ENCODE measurements around the gene CHTF18.
"Not testable (repeated sequence)": the region's sequence is repeated elsewhere in the genome, so short reads cannot be mapped to it uniquely, and the experiment has no call there.

Gene CHTF18

GRCh38 chr16:808085-808386 lies 19.6 kb downstream of the CHTF18 start:
- DNase-seq (ENCODE audit: low read depth), result no peak

- peak; percentile 16 for DNase-seq (ENCODE audit: low read depth)
Measured at GRCh38 chr16:813204-813915, 24.9 kb downstream of the CHTF18 start.

- no peak for DNase-seq (ENCODE audit: low read depth)
Measured at GRCh38 chr16:813916-814412, 25.5 kb downstream of the CHTF18 start.

GRCh38 chr16:814974-815373 lies 26.6 kb downstream of the CHTF18 start:
- peak; percentile 78 for DNase-seq (ENCODE audit: low read depth)

GRCh38 chr16:815861-816260 lies 27.4 kb downstream of the CHTF18 start:
- no peak for DNase-seq (ENCODE audit: low read depth)

- DNase-seq (ENCODE audit: low read depth), result no peak
Measured at GRCh38 chr16:817001-817906, 28.8 kb downstream of the CHTF18 start.

GRCh38 chr16:818132-818531 lies 29.7 kb downstream of the CHTF18 start:
- no peak for DNase-seq (ENCODE audit: low read depth)

- DNase-seq (ENCODE audit: low read depth), result no peak
Measured at GRCh38 chr16:818592-818991, 30.2 kb downstream of the CHTF18 start.

GRCh38 chr16:819336-820043 lies 31.1 kb downstream of the CHTF18 start:
- DNase-seq (ENCODE audit: low read depth), result no peak

- not testable (repeated sequence) for DNase-seq (ENCODE audit: low read depth)
Measured at GRCh38 chr16:820044-820408, 31.6 kb downstream of the CHTF18 start.

GRCh38 chr16:820748-821147 lies 32.3 kb downstream of the CHTF18 start:
- no peak for DNase-seq (ENCODE audit: low read depth)

GRCh38 chr16:821751-822150 lies 33.3 kb downstream of the CHTF18 start:
- no peak for DNase-seq (ENCODE audit: low read depth)

GRCh38 chr16:822174-822908 lies 33.9 kb downstream of the CHTF18 start:
- DNase-seq (ENCODE audit: low read depth), result no peak

- no peak for DNase-seq (ENCODE audit: low read depth)
Measured at GRCh38 chr16:822909-823297, 34.5 kb downstream of the CHTF18 start.

- DNase-seq (ENCODE audit: low read depth), result no peak
Measured at GRCh38 chr16:824194-824593, 35.8 kb downstream of the CHTF18 start.

- no peak for DNase-seq (ENCODE audit: low read depth)
Measured at GRCh38 chr16:824601-825000, 36.2 kb downstream of the CHTF18 start.

GRCh38 chr16:825341-826061 lies 37.1 kb downstream of the CHTF18 start:
- DNase-seq (ENCODE audit: low read depth), result peak; percentile 31

- DNase-seq (ENCODE audit: low read depth), result no peak
Measured at GRCh38 chr16:827513-827912, 39.1 kb downstream of the CHTF18 start.

- no peak for DNase-seq (ENCODE audit: low read depth)
Measured at GRCh38 chr16:828891-829290, 40.5 kb downstream of the CHTF18 start.

- DNase-seq (ENCODE audit: low read depth), result no peak
Measured at GRCh38 chr16:830107-830870, 41.9 kb downstream of the CHTF18 start.

Measured in iris pigment epithelial cell (primary cell).